Esophagus muscularis mucosa (tissue), 4 donors: ENCODE measurements around the gene FAM8A1. TPM values are rescaled to one million over a fixed set of nuclear protein-coding genes. Genes with fewer than 3 reads are reported as not detected.

Experiments
- DNase-seq: peaks from one replicate; pipeline ENCODE4 v3.0.0-alpha.2; 2017; ENCODE audit errors: extremely low spot score
- H3K27ac ChIP-seq, 4 donors: fragments of 200-600 bp; sonication (generic); replicated peaks in 1 of 4; 1 replicate in 3 of 4; 2 replicates in 1 of 4; pipeline ENCODE4 v1.5.1; 2016 to 2019; ENCODE audit warnings: mild to moderate bottlenecking in 1 of 4
- H3K27me3 ChIP-seq, 4 donors: fragments of 200-600 bp; sonication (generic); one replicate each; pipeline versions ENCODE4 v1.5.1 to v1.6.0; 2016 to 2019
- H3K36me3 ChIP-seq, 4 donors: fragments of 200-600 bp; sonication (generic); one replicate each; pipeline ENCODE4 v1.5.1; 2016 to 2019
- H3K4me1 ChIP-seq, 4 donors: fragments of 200-600 bp; sonication (generic); one replicate each; pipeline ENCODE4 v1.5.1; 2016 to 2019
- H3K4me3 ChIP-seq, 4 donors: fragments of 200-600 bp; sonication (generic); 1 replicate in 2 of 4; 2 replicates in 2 of 4; pipeline ENCODE4 v1.5.1; 2016 to 2019; ENCODE audit warnings: mild to moderate bottlenecking in 4 of 4, moderate library complexity in 1 of 4
- H3K9me3 ChIP-seq, 4 donors: fragments of 200-600 bp; sonication (generic); 1 replicate in 3 of 4; 2 replicates in 1 of 4; pipeline ENCODE4 v1.5.1; 2016 to 2019
- EP300 ChIP-seq: sonication (generic); formaldehyde crosslinking; IDR thresholded peaks from one replicate; pipeline ENCODE4 v1.6.1; 2017; ENCODE audit warnings: antibody characterized with exemption
- POLR2A ChIP-seq: fragments of 450-650 bp; IDR thresholded peaks from one replicate; pipeline ENCODE4 v1.6.1; 2017; ENCODE audit warnings: antibody characterized with exemption, moderate library complexity, mild to moderate bottlenecking, low read depth
- POLR2AphosphoS5 ChIP-seq, 2 donors: sonication (generic); formaldehyde crosslinking; IDR thresholded peaks; one replicate each; pipeline ENCODE4 v1.6.1; 2017; ENCODE audit warnings: antibody characterized with exemption in 2 of 2
- WGBS: methylation state at CpG from one replicate; pipeline ENCODE4 v1.1.5; 2018; 5-methylcytosine and 5-hydroxymethylcytosine counted together
- intact Hi-C: fragments of 100-400 bp; cut with DNase I; formaldehyde crosslinking; loops from one replicate; pipeline ENCODE4 v1.15.1; 2023
- total RNA-seq, 4 donors: library from RNA; depleted of rRNA; stranded (reverse); fragments of >200 nt; gene quantifications; one replicate each; pipeline versions ENCODE4 v1.1.0 to v1.2.1, GENCODE V29; 2016
- TF ChIP-seq, protein P1 (sequence below), 3 experiments: fragments of 200-600 bp in 2 of 3; fragments of 450-650 bp in 1 of 3; sonication (generic) in 2 of 3; IDR thresholded peaks; one replicate each; pipeline ENCODE4 v1.5.1; 2017 to 2019; ENCODE audit warnings: antibody characterized with exemption in 3 of 3, mild to moderate bottlenecking in 2 of 3, moderate library complexity in 1 of 3

The FAM8A1 gene
- total RNA-seq, 4 donors from 2014 or later, result 36.8 to 58.8 (median 40.9) TPM

DNA sequence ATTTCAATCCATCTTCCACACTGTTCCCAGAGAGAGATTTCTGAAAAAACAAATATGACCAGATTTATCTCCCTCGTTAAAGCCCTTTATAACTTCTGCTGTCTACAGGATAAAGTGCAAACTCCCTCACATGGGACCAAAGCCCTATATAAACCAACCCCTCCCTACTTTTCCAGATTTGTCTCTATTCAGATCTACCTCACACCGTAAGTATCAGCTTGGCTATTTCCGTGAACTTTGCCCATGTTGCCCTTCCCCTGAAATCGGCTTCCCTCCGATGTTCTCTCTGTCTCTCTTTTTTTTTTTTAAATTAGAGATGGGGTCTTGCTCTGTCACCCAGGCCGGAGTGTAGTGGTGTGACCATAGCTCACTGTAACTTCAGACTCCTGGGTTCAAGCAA lies 12.1 kb upstream of the FAM8A1 start:
- Histone ChIP-seq H3K4me1 (peaks cover 10 to 16% (median 11%) of the 10 kb centered on the region in 4 donors), H3K27me3 (no peaks in the 10 kb centered on the region), H3K27ac (no peak overlapping the region), H3K9me3 (no peaks in the 10 kb centered on the region), H3K4me3 (no peak overlapping the region), H3K36me3 (no peaks in the 10 kb centered on the region)
- intact Hi-C loops, result loop anchor here (10.0 kb wide), 1 partner anchor 217 kb away; no protein-coding TSS in a partner anchor
- WGBS, result 95% methylated on average over 6 of the region's 6 CpGs
- DNase-seq, result no peak
- TF ChIP-seq, protein P1, sequence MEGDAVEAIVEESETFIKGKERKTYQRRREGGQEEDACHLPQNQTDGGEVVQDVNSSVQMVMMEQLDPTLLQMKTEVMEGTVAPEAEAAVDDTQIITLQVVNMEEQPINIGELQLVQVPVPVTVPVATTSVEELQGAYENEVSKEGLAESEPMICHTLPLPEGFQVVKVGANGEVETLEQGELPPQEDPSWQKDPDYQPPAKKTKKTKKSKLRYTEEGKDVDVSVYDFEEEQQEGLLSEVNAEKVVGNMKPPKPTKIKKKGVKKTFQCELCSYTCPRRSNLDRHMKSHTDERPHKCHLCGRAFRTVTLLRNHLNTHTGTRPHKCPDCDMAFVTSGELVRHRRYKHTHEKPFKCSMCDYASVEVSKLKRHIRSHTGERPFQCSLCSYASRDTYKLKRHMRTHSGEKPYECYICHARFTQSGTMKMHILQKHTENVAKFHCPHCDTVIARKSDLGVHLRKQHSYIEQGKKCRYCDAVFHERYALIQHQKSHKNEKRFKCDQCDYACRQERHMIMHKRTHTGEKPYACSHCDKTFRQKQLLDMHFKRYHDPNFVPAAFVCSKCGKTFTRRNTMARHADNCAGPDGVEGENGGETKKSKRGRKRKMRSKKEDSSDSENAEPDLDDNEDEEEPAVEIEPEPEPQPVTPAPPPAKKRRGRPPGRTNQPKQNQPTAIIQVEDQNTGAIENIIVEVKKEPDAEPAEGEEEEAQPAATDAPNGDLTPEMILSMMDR (IDR thresholded peaks at IDR 0.05), result no peak
- no peak for TF ChIP-seq EP300
- no peak for TF ChIP-seq POLR2AphosphoS5 (IDR thresholded peaks at IDR 0.05)
- no peak for TF ChIP-seq POLR2A

DNA sequence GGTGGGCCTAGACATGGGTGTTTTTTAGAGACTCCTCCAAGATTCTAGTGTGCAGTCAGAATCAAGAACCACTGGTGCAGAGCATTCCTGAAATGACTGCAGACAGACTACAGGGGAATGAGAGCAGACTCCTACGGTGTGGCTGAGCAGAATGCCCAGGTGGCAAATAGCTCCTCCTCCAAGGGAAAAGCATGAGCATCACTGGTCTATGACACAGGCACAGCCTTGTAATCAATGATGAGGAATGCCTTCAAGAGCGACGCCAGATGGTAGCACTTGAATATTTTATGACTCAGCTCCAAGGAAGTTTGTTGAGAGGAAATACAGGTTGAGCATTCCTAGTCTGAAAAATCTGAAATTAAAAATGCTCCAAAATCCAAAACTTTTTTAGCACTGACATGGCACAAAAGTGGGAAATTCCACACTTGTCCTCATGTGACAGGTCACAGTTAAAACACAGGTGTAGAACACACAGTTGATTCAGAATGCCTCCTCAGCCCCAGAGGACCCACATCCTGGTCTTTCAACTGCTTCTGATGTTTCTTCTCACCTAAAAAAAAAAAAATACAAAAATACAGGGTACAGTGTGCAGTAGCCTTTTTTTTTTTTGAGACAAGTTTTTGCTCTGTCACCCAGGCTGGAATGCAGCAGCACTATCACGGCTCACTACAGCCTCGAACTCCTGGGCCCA lies 10.6 kb upstream of the FAM8A1 start:
- intact Hi-C loops, result loop anchor here (10.0 kb wide), 1 partner anchor 215 kb away; no protein-coding TSS in a partner anchor

DNA sequence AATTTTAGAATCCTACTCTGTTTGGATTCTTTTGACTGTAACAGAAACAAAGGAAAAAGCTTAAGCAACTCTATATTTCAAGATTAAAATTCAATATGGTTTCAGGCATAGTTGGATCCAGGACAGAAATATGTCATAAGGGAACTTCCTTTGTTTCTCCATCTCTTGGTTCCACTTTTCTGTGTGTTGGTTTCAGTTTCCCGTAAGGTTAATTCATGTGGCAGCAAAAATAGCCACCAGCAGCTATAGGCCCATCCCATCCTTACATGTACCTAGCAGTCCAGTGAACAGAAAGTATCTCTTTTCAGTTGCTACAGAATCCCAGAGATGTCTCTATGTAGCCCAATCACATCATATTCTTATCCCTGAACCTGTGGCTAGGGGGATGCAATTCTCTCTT lies 8.8 kb upstream of the FAM8A1 start:
- intact Hi-C loops, result no loop called here
- no peaks in the 10 kb centered on the region for H3K27me3 ChIP-seq
- H3K4me3 ChIP-seq, result no peak overlapping the region
- TF ChIP-seq EP300, result no peak
- TF ChIP-seq POLR2AphosphoS5 (IDR thresholded peaks at IDR 0.05), result no peak
- H3K27ac ChIP-seq, result no peak overlapping the region
- no peaks in the 10 kb centered on the region for H3K9me3 ChIP-seq
- WGBS, result 70% methylated on average over 1 of the region's 1 CpG
- no peak for DNase-seq
- H3K36me3 ChIP-seq, result no peaks in the 10 kb centered on the region
- H3K4me1 ChIP-seq, result no peaks in the 10 kb centered on the region

More for the DNA sequence above, 10.6 kb upstream of the FAM8A1 start:
- Histone ChIP-seq H3K4me3 (no peak overlapping the region), H3K36me3 (no peaks in the 10 kb centered on the region), H3K27ac (no peak overlapping the region), H3K27me3 (no peaks in the 10 kb centered on the region), H3K9me3 (no peaks in the 10 kb centered on the region), H3K4me1 (peaks cover 0 to 1% (median 0%) of the 10 kb centered on the region in 4 donors)
- WGBS, result 65% methylated on average over 5 of the region's 5 CpGs
- TF ChIP-seq POLR2A, result no peak
- TF ChIP-seq, protein P1 (IDR thresholded peaks at IDR 0.05), result no peak
- DNase-seq, result no peak

DNA sequence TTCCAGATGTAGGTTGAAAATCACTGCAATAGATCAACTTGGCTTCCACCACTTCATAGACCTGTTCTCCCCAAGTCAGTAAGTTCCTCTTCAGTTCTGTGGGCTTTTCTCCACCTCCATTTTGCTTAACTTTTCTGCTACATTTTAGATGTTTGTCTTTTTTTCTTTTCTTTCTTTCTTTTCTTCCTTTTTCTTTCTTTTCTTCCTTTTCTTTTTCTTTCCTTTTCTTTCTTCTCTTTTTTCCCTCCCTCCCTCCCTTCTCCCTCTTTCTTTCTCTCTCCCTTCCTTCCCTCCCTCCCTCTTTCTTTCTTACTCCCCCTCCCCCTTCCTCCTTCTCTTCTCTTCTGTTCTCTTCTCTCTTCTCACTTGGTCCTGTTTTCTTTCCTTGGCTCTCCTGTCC lies 6.9 kb upstream of the FAM8A1 start:
- Histone ChIP-seq H3K27me3 (no peaks in the 10 kb centered on the region), H3K36me3 (no peaks in the 10 kb centered on the region), H3K4me1 (no peaks in the 10 kb centered on the region), H3K4me3 (no peak overlapping the region), H3K9me3 (no peaks in the 10 kb centered on the region), H3K27ac (no peak overlapping the region)
- intact Hi-C loops, result no loop called here
- TF ChIP-seq EP300, result no peak
- TF ChIP-seq POLR2AphosphoS5 (IDR thresholded peaks at IDR 0.05), result no peak
- TF ChIP-seq POLR2A, result no peak
- TF ChIP-seq, protein P1 (IDR thresholded peaks at IDR 0.05), result no peak
- DNase-seq, result no peak

DNA sequence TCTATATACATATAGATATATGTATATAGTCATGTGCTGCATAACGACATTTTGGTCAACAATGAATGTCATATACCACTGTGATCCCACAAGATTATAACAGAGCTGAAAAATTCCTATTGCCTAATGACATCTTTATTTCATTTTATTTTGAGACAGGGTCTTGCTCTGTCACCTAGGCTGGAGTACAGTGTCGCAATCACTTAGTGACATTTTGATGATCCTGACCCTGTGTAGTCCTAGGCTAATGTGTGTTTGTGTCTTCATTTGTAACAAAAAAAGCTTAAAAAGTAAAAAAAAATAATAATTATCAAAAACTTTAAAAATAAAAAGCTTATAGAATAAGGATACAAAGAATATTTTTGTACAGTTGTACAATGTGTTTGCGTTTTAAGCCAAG lies 4.0 kb upstream of the FAM8A1 start:
- intact Hi-C loops, result no loop called here
- TF ChIP-seq, protein P1 (IDR thresholded peaks at IDR 0.05), result no peak
- TF ChIP-seq EP300, result no peak
- TF ChIP-seq POLR2AphosphoS5 (IDR thresholded peaks at IDR 0.05), result no peak
- TF ChIP-seq POLR2A, result no peak
- no peaks in the 10 kb centered on the region for H3K9me3 ChIP-seq
- H3K27ac ChIP-seq, result no peak overlapping the region
- no peaks in the 10 kb centered on the region for H3K36me3 ChIP-seq
- no peaks in the 10 kb centered on the region for H3K27me3 ChIP-seq
- peaks cover under 1 to 9% (median 5%) of the 10 kb centered on the region in 4 donors for H3K4me1 ChIP-seq
- H3K4me3 ChIP-seq, result no peak overlapping the region
- WGBS, result 96% methylated on average over 3 of the region's 3 CpGs
- DNase-seq, result no peak
